Mesodermal cell (in vitro differentiated cells): ENCODE data around the gene PAX6.
A peak's percentile ranks its signal among the peaks of the same experiment; 100 is the strongest.

Experiments used
- H3K27ac ChIP-seq: 2 replicates; pipeline ENCODE4 v1.7.0; 2013; ENCODE audit warnings: mild to moderate bottlenecking, low read depth, low read length, moderate library complexity; ENCODE audit not compliant: severe bottlenecking
- H3K36me3 ChIP-seq: 2 replicates; pipeline ENCODE4 v1.7.1; 2013; ENCODE audit warnings: mild to moderate bottlenecking, low read length, moderate library complexity; ENCODE audit not compliant: control insufficient read depth, insufficient read depth
- H3K4me1 ChIP-seq: one replicate; pipeline ENCODE4 v1.7.1; 2013; ENCODE audit warnings: mild to moderate bottlenecking, low read length; ENCODE audit not compliant: insufficient read depth, control insufficient read depth, poor library complexity, severe bottlenecking
- H3K4me3 ChIP-seq: 2 replicates; pipeline ENCODE4 v1.7.0; 2013; ENCODE audit warnings: low read length, control low read depth, mild to moderate bottlenecking; ENCODE audit not compliant: insufficient read depth, poor library complexity, severe bottlenecking; ENCODE audit errors: extremely low read depth
- H3K9me3 ChIP-seq: 2 replicates; pipeline ENCODE4 v1.7.1; 2013; ENCODE audit warnings: mild to moderate bottlenecking, low read length, moderate library complexity; ENCODE audit not compliant: control insufficient read depth
- WGBS, 2 experiments: methylation state at CpG; one replicate each; pipeline ENCODE4 v1.1.5; 2013; ENCODE audit warnings: missing lambda C conversion rate in 2 of 2; ENCODE audit not compliant: insufficient coverage in 2 of 2; 5-methylcytosine and 5-hydroxymethylcytosine counted together

The PAX6 gene

GRCh38 chr11:31815711-31816467 lies 4.8 kb upstream of the PAX6 start:
- WGBS, 2 experiments: 0% methylated on average over 30 to 41 of the region's 57 CpGs
- Histone ChIP-seq H3K27ac (no peak overlapping the region), H3K9me3 (no peaks in the 10 kb centered on the region), H3K36me3 (no peaks in the 10 kb centered on the region), H3K4me1 (peaks cover 31% of the 10 kb centered on the region), H3K4me3 (peak overlapping the region; percentile 8)

GRCh38 chr11:31814176-31814868 lies 3.2 kb upstream of the PAX6 start:
- Histone ChIP-seq H3K36me3 (no peaks in the 10 kb centered on the region), H3K9me3 (no peaks in the 10 kb centered on the region), H3K4me3 (no peak overlapping the region), H3K4me1 (peaks cover 37% of the 10 kb centered on the region), H3K27ac (no peak overlapping the region)
- WGBS, 2 experiments: 0 to 1% methylated on average over 22 to 29 of the region's 38 CpGs

GRCh38 chr11:31813391-31814175 lies 2.5 kb upstream of the PAX6 start:
- peaks cover 37% of the 10 kb centered on the region for H3K4me1 ChIP-seq
- H3K27ac ChIP-seq: no peak overlapping the region
- H3K4me3 ChIP-seq: peak overlapping the region; percentile 14
- no peaks in the 10 kb centered on the region for H3K9me3 ChIP-seq
- no peaks in the 10 kb centered on the region for H3K36me3 ChIP-seq
- WGBS, 2 experiments: 0 to 1% methylated on average over 10 to 29 of the region's 35 CpGs

GRCh38 chr11:31812383-31813381 lies 1.6 kb upstream of the PAX6 start:
- H3K4me3 ChIP-seq: peak overlapping the region; percentile 2
- no peak overlapping the region for H3K27ac ChIP-seq
- H3K36me3 ChIP-seq: no peaks in the 10 kb centered on the region
- H3K9me3 ChIP-seq: no peaks in the 10 kb centered on the region
- WGBS, 2 experiments: 1% methylated on average over 41 to 50 of the region's 63 CpGs
- peaks cover 37% of the 10 kb centered on the region for H3K4me1 ChIP-seq

GRCh38 chr11:31809857-31810778 lies 1.0 kb downstream of the PAX6 start:
- H3K36me3 ChIP-seq: no peaks in the 10 kb centered on the region
- peaks cover 23% of the 10 kb centered on the region for H3K4me1 ChIP-seq
- no peaks in the 10 kb centered on the region for H3K9me3 ChIP-seq
- peak overlapping the region; percentile 24 for H3K4me3 ChIP-seq
- WGBS, 2 experiments: 0% methylated on average over 58 to 67 of the region's 91 CpGs
- H3K27ac ChIP-seq: no peak overlapping the region

- no peaks in the 10 kb centered on the region for H3K36me3 ChIP-seq
- H3K4me1 ChIP-seq: peaks cover 23% of the 10 kb centered on the region
- no peak overlapping the region for H3K27ac ChIP-seq
- WGBS, 2 experiments: 0 to 10% methylated on average over 1 to 2 of the region's 6 CpGs
- no peak overlapping the region for H3K4me3 ChIP-seq
- no peaks in the 10 kb centered on the region for H3K9me3 ChIP-seq
Observed at GRCh38 chr11:31809541-31809856, 1.6 kb downstream of the PAX6 start.

GRCh38 chr11:31808721-31809540 lies 2.2 kb downstream of the PAX6 start:
- Histone ChIP-seq H3K36me3 (no peaks in the 10 kb centered on the region), H3K27ac (no peak overlapping the region), H3K4me1 (peaks cover 23% of the 10 kb centered on the region), H3K9me3 (no peaks in the 10 kb centered on the region), H3K4me3 (no peak overlapping the region)
- 0 to 1% methylated on average over 11 to 12 of the region's 21 CpGs for WGBS, 2 experiments

GRCh38 chr11:31807799-31808667 lies 3.1 kb downstream of the PAX6 start:
- Histone ChIP-seq H3K4me1 (peaks cover 16% of the 10 kb centered on the region), H3K36me3 (no peaks in the 10 kb centered on the region), H3K27ac (no peak overlapping the region), H3K4me3 (no peak overlapping the region), H3K9me3 (no peaks in the 10 kb centered on the region)
- 0% methylated on average over 1 of the region's 9 CpGs for WGBS, 2 experiments
